ENCODE data around the gene SH2D1B.

Gene SH2D1B

GRCh38 chr1:162381941-162382750 is 29.8 kb downstream of the SH2D1B start:
- DNase-seq = no peak

- DNase-seq = no peak
These were observed 30.6 kb downstream of the SH2D1B start, which contains the start of gene C1orf226 for GRCh38 chr1:162381383-162381782. TSS of gene C1orf226 (plus strand) at chr1:162381728. CDS start at chr1:162381902, 174 bp downstream.

- DNase-seq = no peak
These were observed 31.7 kb downstream of the SH2D1B start for GRCh38 chr1:162380061-162380846.

GRCh38 chr1:162376691-162377090 is 35.2 kb downstream of the SH2D1B start, which contains the start of gene SPATA46:
TSS of gene SPATA46 (minus strand) at chr1:162376854. CDS start at chr1:162376790, 64 bp downstream.
- no peak for DNase-seq

GRCh38 chr1:162375463-162375862 is 36.5 kb downstream of the SH2D1B start:
- DNase-seq = no peak

GRCh38 chr1:162374406-162374805 is 37.5 kb downstream of the SH2D1B start:
- no peak for DNase-seq

GRCh38 chr1:162373541-162374260 is 38.2 kb downstream of the SH2D1B start:
- DNase-seq = no peak

- DNase-seq = no peak
These were observed 38.9 kb downstream of the SH2D1B start for GRCh38 chr1:162373072-162373427.

GRCh38 chr1:162372159-162373071 is 39.5 kb downstream of the SH2D1B start:
- DNase-seq = no peak

- peak; percentile 73 for DNase-seq
These were observed 40.3 kb downstream of the SH2D1B start for GRCh38 chr1:162371611-162372010.

- DNase-seq = no peak
These were observed 41.2 kb downstream of the SH2D1B start for GRCh38 chr1:162370721-162371120.

- DNase-seq = no peak
These were observed 41.8 kb downstream of the SH2D1B start for GRCh38 chr1:162370161-162370560.

GRCh38 chr1:162369571-162369970 is 42.4 kb downstream of the SH2D1B start:
- no peak for DNase-seq

- no peak for DNase-seq
These were observed 43.5 kb downstream of the SH2D1B start for GRCh38 chr1:162368451-162368850.

- no peak for DNase-seq
These were observed 44.2 kb downstream of the SH2D1B start for GRCh38 chr1:162367772-162368171.

GRCh38 chr1:162367073-162367472 is 44.9 kb downstream of the SH2D1B start:
- DNase-seq = no peak

GRCh38 chr1:162366671-162367070 is 45.3 kb downstream of the SH2D1B start:
- no peak for DNase-seq

GRCh38 chr1:162366149-162366548 is 45.8 kb downstream of the SH2D1B start:
- DNase-seq = no peak

GRCh38 chr1:162365284-162366020 is 46.5 kb downstream of the SH2D1B start:
- no peak for DNase-seq

- DNase-seq = no peak
These were observed 47.4 kb downstream of the SH2D1B start for GRCh38 chr1:162364498-162364897.

GRCh38 chr1:162363823-162364222 is 48.1 kb downstream of the SH2D1B start:
- no peak for DNase-seq

Measured in fibroblast of skin of back (primary cell).